SK-N-SH (cell line): ENCODE data around the gene SCD.

ENCODE experiments used
- CTCF ChIP-seq: fragments of 200-600 bp; sonication (generic); IDR thresholded peaks from 2 replicates; pipeline ENCODE4 v1.6.1; 2017; ENCODE audit warnings: antibody characterized with exemption, mild to moderate bottlenecking, moderate library complexity
- RAD21 ChIP-seq: IDR thresholded peaks from 2 replicates; pipeline ENCODE4 v1.6.1; 2012; ENCODE audit warnings: mild to moderate bottlenecking, low read length

- TF ChIP-seq CTCF (no peak), RAD21 (no peak)
Measured at GRCh38 chr10:100345570-100346330, 1.3 kb upstream of the SCD start.
